RWPE1 (cell line): ENCODE data around the gene HOXA7.

Experiments
- CTCF ChIA-PET: fragments of 350-600 bp; sonication (Branson Sonifier 250); formaldehyde crosslinking; extraction: SDS; loops from one replicate; lab custom pipeline; 2021; lab: Yijun Ruan, JAX
- POLR2A ChIA-PET: fragments of 400-600 bp; formaldehyde crosslinking; extraction: SDS; loops from one replicate; lab custom pipeline; 2020; ENCODE audit warnings: antibody characterized with exemption; ENCODE audit not compliant: low non-redundant PET; lab: Yijun Ruan, JAX
- DNase-seq: peaks from one replicate; pipeline ENCODE4 v3.0.0; 2012; ENCODE audit warnings: low spot score
- H3K27ac ChIP-seq: fragments of 450-650 bp; 2 replicates; pipeline ENCODE4 v1.5.1; 2017
- CTCF ChIP-seq: fragments of 450-650 bp; conservative IDR thresholded peaks from 2 replicates; pipeline ENCODE4 v1.5.1; 2017; ENCODE audit warnings: low read depth, mild to moderate bottlenecking

The HOXA7 gene

GRCh38 chr7:27145165-27145913 is 11.1 kb downstream of the HOXA7 start:
- DNase-seq = no peak
- peak overlapping the region; percentile 90 for H3K27ac ChIP-seq
- POLR2A ChIA-PET = no interaction called here
- CTCF ChIA-PET = interaction anchor here (0.6 to 3.7 kb wide), 7 partner anchors 16 to 466 kb away, joined by 3 to 34 read pairs (median 5); no protein-coding TSS in a partner anchor
- TF ChIP-seq CTCF = no peak

DNA sequence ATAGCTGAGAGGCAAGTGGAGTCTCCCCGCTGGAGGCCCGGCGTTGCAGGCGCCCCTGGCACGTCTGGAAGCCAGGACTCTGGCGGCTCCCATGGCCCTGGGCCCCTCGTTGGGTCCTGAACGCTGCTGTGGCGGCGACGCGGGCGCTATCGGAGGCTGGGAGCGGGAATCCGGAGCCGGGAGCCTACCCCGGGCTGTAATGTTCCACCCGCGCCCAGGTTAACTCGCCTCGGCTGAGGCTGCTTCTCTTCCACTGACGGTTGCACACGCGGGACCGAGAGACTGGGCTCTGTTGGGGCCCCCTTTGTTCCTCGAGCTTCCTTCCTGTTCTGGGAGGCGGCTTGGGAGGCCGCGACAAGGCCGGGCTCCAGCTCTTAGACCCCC is 11.7 kb downstream of the HOXA7 start:
- H3K27ac ChIP-seq = peak overlapping the region; percentile 90
- ChIA-PET POLR2A (no interaction called here), CTCF (interaction anchor here (0.7 to 3.7 kb wide), 9 partner anchors 11 to 466 kb away, joined by 3 to 34 read pairs (median 5); partner anchors contain the start of gene HOXA1)
- no peak for DNase-seq
- no peak for TF ChIP-seq CTCF

DNA sequence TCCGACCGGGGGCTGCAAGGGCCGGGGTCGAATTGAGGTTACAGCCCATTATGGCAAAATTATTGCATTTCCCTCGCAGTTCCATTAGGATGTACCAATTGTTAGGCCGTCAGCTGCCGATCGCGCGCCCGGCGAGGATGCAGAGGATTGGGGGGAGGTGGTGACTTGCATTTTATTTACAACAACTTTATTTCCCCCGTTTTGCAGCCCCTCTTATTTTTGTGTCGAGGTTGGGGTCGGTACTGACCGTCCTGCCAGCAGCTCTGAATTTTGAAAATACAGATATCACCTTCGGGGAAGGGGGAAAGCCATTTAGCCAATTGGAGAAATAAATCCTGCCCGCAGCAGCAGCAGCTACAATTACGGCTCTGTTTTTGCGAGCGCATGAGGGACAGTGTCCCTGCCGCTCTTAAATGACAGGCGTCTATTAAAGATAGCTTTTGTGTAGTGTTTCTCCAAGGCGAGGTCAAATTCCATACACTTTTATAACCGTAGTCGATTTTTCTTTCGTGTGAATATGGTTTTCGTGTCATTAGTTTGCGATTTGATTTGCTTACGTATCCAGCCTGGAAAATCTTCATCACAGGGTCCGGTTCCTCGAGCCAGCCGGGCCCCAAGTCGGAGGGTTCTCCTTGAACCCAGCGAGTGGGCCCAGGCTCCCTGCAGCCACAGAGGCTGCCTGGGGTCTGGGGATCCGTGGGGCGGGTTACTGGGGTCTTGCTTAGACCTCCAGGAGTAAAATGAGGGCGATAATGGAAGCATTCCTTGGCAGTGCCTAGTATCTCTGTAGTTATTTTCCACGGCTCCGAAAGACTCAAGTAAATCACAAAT is 12.3 kb downstream of the HOXA7 start:
- ChIA-PET POLR2A (interaction anchor here (1.0 kb wide), 1 partner anchor 22 kb away, joined by 3 read pairs; no protein-coding TSS in a partner anchor), CTCF (interaction anchor here (0.6 to 3.7 kb wide), 28 partner anchors 11 to 860 kb away, joined by 3 to 34 read pairs (median 4); partner anchors contain the start of genes HOXA1 and HOXA7)
- H3K27ac ChIP-seq = peak overlapping the region; percentile 90
- TF ChIP-seq CTCF = peak; percentile 66
- no peak for DNase-seq

DNA sequence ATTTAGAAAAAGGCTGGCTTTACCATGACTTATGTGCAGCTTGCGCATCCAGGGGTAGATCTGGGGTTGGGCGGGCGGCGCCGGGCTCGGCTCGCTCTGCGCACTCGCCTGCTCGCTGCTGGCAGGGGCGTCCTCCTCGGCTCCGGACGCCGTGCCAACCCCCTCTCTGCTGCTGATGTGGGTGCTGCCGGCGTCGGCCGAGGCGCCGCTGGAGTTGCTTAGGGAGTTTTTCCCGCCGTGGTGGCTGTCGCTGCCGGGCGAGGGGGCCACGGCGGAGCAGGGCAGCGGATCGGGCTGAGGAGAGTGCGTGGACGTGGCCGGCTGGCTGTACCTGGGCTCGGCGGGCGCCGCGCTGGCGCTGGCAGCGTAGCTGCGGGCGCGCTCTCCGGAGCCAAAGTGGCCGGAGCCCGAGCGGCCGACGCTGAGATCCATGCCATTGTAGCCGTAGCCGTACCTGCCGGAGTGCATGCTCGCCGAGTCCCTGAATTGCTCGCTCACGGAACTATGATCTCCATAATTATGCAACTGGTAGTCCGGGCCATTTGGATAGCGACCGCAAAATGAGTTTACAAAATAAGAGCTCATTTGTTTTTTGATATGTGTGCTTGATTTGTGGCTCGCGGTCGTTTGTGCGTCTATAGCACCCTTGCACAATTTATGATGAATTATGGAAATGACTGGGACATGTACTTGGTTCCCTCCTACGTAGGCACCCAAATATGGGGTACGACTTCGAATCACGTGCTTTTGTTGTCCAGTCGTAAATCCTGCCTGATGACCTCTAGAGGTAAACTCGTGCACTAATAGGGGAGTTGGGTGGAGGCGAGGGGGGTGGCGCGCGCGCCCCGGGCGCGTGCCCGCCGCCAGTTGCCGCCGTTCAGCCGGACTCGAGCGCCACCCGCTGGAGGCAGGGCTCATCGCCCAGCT is 13.2 kb downstream of the HOXA7 start, which contains the start of gene HOXA5:
Gene HOXA5, minus strand, starts transcription at position 659 of the 927 bp plus-strand sequence. Its CDS starts 74 bp downstream, at position 585.
- H3K27ac ChIP-seq = peak within 1 kb of the TSS; percentile 90
- TF ChIP-seq CTCF = peak; percentile 99
- ChIA-PET CTCF (interaction anchor here (0.5 to 3.7 kb wide), 29 partner anchors 12 to 1251 kb away, joined by 3 to 34 read pairs (median 4); partner anchors contain the start of genes HOXA1 and HOXA7), POLR2A (interaction anchor here (0.6 to 1.0 kb wide), 2 partner anchors 22 to 23 kb away, joined by 3 read pairs; no protein-coding TSS in a partner anchor)
- peak; percentile 98 for DNase-seq

GRCh38 chr7:27142580-27143022 is 13.9 kb downstream of the HOXA7 start:
- DNase-seq = no peak
- no peak for TF ChIP-seq CTCF
- ChIA-PET CTCF (interaction anchor here (0.6 to 3.7 kb wide), 8 partner anchors 8 to 299 kb away, joined by 3 to 34 read pairs (median 6); no protein-coding TSS in a partner anchor), POLR2A (interaction anchor here (0.6 kb wide), 1 partner anchor 22 kb away, joined by 3 read pairs; no protein-coding TSS in a partner anchor)
- H3K27ac ChIP-seq = peak overlapping the region; percentile 90
